Suppressor macrophage (primary cell): Measurements from ENCODE around the gene LCN2.

ENCODE experiments used
- DNase-seq, 4 experiments: peaks; one replicate each; pipeline ENCODE4 v3.0.0-alpha.2; 2020 to 2022

The LCN2 gene

GRCh38 chr9:128115187-128116103 lies 33.8 kb upstream of the LCN2 start:
- DNase-seq = peak; percentile 79 to 90 (median 87)

- DNase-seq = no peak
Measured at GRCh38 chr9:128116104-128117083, 32.9 kb upstream of the LCN2 start.

- DNase-seq = peak; percentile 94 to 99 (median 98)
Measured at GRCh38 chr9:128117613-128118471, 31.4 kb upstream of the LCN2 start.

GRCh38 chr9:128118472-128118857 lies 30.8 kb upstream of the LCN2 start:
- DNase-seq = no peak

GRCh38 chr9:128118971-128119665 lies 30.1 kb upstream of the LCN2 start:
- no peak for DNase-seq

GRCh38 chr9:128120061-128120740 lies 29.1 kb upstream of the LCN2 start:
- DNase-seq = no peak

GRCh38 chr9:128120741-128121465 lies 28.4 kb upstream of the LCN2 start:
- DNase-seq = no peak

- DNase-seq = no peak
Measured at GRCh38 chr9:128121466-128121810, 27.8 kb upstream of the LCN2 start.

GRCh38 chr9:128121924-128122808 lies 27.1 kb upstream of the LCN2 start:
- DNase-seq = no peak

- no peak for DNase-seq
Measured at GRCh38 chr9:128122809-128123175, 26.5 kb upstream of the LCN2 start.

- DNase-seq = no peak
Measured at GRCh38 chr9:128123451-128124080, 25.7 kb upstream of the LCN2 start.

- no peak for DNase-seq
Measured at GRCh38 chr9:128124451-128124850, 24.8 kb upstream of the LCN2 start.

- peak; percentile 74 to 91 (median 77) for DNase-seq
Measured at GRCh38 chr9:128124873-128125579, 24.2 kb upstream of the LCN2 start.

- no peak for DNase-seq
Measured at GRCh38 chr9:128125580-128126354, 23.5 kb upstream of the LCN2 start.

- DNase-seq = peak; percentile 91 to 97 (median 94)
Measured at GRCh38 chr9:128127568-128127989, 21.7 kb upstream of the LCN2 start, which contains the start of gene PTGES2. TSS of gene PTGES2 (minus strand) at chr9:128127729. CDS start at chr9:128127717, 12 bp downstream.

- peak; percentile 85 to 94 (median 90) for DNase-seq
Measured at GRCh38 chr9:128127990-128128835, 21.0 kb upstream of the LCN2 start.
